GM18498 (cell line): ENCODE data around the gene MMP3.

Experiments
- ATAC-seq: cut with Tn5 transposase; IDR thresholded peaks from one replicate; pipeline ENCODE4 v1.9.1; 2021; ENCODE audit warnings: mild to moderate bottlenecking, moderate library complexity; ENCODE audit not compliant: unreplicated experiment

MMP3 gene

GRCh38 chr11:102833731-102834130, 9.7 kb downstream of the MMP3 start:
- no peak for ATAC-seq

GRCh38 chr11:102832612-102833011, 10.8 kb downstream of the MMP3 start:
- ATAC-seq: no peak

DNA sequence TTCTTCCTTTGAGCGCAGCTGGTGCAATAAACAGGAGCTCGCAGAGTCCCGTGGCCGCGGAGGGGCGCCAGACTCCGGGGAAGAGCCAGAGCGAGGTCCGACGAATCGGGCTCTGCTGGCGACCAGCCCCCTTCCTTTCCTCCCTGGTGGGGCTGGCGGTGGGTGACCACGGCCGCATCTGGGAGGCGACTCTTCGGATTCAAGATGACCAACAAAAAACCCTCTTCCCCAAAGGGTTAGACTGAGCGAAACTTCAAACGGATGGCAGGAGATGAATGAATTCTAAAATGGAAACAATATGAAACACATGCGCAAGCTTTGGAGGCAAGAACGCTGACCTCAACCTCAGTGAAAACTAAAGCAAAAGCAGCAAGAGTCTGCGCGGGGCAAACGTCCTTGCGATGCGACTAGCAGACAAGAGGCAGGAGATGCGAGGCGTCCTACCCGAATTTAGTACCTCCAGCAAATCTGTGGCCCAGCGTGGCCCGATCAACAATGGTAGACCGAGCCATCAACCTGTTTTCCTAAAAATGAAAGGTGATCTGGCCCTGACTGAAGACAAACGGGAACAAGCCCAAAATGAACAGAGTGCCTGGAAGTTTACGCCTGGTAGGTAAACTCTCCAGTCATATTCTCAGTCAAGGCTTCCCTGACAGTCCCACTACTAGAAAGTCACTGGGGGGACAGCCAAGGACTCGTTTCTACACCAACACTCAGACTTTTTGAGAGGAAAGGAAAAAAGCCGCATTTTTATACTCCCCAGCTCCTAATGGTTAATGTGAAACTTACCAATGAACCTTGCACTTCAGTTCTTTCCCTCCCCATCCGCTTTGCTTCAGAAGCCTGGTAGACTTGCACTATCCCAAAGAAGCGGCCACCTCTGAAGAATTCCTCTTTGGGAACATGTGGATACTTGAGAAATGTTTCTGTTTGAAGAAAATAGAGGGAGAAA, 11.6 kb downstream of the MMP3 start:
- ATAC-seq: no peak

GRCh38 chr11:102831128-102831488, 12.3 kb downstream of the MMP3 start:
- no peak for ATAC-seq

- no peak for ATAC-seq
Measured at GRCh38 chr11:102830001-102830727, 13.2 kb downstream of the MMP3 start.

DNA sequence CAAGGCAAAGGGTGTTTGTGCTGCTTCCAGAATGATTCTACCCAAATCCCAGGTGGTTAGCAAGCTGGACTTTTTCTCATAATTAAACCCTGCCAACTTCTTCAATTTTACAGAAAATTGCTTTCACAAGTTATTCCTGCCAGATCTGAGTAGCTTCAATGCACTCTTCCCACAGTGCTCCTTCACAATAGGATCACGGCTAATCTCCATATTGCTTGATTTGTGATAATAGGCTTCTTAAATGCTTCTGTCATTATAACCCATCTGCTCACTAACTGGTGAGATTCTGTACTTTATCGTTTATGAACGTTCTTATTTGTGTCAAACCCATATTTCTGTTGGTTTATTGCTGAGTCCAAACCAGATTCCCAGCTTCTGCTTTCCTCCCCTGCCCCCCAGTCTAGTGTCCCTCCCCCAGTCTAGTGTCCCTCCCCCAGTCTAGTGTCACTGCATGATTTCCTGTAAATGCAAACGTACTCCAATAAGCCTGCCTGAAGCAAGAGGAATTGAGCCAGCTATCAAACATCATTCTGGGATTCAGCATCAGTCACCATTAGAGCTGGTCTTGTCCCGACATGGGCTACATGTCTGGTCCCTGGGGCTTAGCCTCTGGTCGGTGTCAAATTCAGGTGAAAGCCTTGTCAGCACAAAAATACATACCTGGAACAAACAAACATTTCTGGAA, 14.0 kb downstream of the MMP3 start:
- ATAC-seq: no peak

DNA sequence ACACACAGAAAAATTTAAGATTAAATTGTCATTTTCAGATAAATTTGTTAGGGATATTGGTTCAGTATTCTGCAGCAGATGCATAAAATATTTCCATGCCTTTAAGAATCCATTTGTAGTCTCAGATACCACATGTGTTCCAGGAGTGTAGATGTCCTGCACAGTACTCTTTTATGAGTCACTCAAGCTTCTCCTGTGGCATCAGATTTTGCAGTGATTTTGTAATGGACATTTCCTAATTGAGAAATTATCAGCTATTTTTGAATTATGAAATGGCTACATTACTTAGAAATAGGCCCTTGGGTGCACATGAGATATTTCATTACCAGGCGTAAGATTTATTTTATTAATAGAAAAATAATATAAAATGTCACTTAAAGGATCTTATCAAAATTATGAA, 18.9 kb downstream of the MMP3 start:
- no peak for ATAC-seq

- ATAC-seq: no peak
Measured at GRCh38 chr11:102819491-102819890, 23.9 kb downstream of the MMP3 start.

DNA sequence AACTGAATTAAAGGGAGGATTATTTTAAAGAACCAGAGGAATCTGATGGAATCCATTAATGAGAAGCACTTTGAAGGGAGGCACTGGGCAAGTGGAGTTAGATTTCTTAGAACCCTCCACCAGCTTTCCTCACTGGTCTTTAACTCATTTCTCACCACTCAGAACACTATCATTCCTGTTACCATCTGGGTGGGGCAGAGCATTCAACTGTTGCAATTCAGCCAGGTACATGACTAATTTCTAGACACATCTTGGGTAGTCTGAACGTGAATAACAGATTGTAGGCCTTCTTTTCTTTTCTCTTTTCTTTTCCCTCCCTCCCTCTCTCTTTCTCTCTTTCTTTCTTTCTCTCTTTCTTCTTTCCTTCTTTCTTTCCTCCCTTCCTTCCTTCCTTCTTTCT, 29.9 kb downstream of the MMP3 start:
- no peak for ATAC-seq

GRCh38 chr11:102812188-102812587, 31.2 kb downstream of the MMP3 start:
- ATAC-seq: no peak

DNA sequence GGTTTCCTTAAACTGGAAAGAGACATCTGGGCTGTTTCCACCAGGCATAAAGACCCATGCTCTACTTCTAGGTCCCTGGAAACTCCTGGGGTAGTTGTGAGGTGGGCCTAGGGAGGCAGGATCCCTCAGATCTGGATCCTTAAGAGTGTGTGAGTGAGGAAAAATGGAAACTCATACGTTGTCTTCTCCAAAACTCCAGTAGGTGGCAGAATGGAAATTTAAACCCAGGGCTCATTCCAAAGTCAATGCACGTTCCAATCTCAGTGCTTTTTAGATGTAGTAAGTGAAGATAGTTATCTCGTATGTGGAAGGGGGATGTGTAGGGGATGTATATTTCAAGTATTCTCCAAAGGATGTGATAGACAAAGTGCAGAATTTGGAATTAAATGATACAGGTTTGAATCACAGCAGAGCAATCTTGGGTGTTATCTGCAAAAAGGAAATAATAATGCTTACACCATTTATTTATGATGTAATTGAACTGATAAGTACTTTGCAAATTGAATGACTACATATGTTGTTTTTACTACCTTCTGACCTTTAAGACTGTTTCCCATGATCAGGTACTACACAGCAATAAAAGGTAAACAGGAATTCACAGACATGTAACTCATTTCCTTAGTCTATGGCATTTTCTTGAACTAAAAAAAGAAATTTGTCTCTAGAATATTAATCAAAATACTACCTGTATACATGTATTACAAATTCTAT, 32.3 kb downstream of the MMP3 start:
- ATAC-seq: no peak

DNA sequence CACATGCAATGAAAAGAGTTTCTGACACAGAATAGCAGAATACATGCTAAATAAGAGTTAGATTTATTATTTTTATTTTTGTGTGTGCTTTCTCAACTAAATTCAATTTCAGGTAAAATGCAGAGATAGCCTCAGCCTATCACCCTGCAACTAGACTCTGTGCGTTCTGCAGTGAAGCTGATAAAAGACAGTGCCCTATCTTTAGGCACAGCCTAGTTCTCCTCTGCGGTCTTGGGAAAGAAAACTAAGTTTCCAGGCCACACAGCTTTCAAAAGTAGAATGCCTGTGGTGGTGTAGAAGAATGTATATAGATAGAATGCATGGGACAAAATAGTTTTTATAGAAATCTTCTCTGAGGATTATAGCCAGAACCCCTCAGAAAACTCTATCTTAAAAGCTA, 33.4 kb downstream of the MMP3 start:
- ATAC-seq: no peak

DNA sequence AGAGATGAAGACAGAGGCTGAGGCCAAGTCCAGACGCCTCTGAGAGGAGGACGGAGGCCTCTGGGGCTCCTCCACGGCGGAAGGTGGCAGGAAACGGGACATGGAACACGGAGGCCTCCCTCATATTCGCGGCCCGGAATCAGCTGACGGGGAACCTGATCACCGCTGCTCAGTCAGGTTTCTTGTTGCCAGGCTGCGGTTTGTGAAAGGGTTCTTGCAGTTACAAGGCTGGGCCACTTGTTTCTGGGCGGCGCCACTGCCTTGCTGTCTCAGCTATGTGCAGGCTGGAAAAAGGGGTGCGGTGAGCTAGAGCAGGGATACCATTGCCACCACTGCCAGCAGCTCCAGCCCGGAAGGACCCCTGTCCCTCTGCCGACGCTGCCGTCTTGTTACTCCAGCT, 35.5 kb downstream of the MMP3 start:
- ATAC-seq: no peak

GRCh38 chr11:102806296-102806695, 37.1 kb downstream of the MMP3 start:
- ATAC-seq: no peak

- ATAC-seq: no peak
Measured at GRCh38 chr11:102802341-102802740, 41.1 kb downstream of the MMP3 start.

DNA sequence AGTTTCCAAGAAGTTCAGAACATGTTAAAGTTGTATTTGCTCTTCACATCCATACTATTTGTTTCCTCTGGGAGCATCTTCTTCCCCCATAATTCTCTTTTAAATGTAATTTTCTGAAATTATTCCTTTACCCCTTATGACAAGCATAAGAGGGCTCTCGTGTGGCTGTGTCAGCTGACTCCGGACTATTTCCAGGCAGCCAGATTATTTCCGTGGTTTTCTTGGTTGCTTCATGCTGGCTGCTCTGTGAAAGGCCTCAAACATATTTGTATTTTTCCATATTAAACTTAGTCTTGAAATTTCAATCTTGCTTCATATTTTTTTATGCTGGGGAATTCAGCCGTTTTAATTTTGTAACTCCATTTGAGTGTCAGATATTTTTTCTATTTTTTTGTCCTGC, 42.6 kb downstream of the MMP3 start:
- no peak for ATAC-seq

DNA sequence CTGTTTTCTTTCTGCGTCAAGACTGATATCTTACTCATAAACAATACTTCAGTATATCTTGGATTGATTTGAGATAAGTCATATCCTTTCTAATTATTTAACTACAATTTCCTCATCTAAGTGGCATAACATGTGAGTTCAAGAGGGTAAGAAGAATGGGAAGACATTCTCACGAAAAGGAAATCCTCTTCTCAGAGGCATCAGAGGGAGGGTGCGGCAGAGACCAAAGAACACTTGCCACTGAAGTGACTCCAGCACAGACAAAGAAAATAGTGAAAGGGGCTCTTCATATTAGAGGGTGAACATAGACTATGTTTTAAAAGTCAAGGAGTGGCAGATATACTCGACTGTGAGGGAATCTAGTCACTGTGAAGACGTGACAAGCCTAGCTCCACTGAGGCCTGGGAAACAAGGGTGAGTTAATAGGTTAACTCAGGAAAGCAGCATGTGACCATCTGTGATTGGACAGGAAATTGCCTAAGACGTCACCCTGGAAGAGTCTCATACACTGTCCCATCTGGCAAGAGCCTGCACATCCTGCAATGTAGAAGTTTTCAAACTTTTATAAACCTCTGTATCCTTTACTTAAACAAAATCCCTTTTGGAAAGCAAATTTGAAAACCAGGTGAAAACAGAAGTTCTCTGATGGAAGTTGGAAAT, 43.6 kb downstream of the MMP3 start:
- ATAC-seq: no peak

DNA sequence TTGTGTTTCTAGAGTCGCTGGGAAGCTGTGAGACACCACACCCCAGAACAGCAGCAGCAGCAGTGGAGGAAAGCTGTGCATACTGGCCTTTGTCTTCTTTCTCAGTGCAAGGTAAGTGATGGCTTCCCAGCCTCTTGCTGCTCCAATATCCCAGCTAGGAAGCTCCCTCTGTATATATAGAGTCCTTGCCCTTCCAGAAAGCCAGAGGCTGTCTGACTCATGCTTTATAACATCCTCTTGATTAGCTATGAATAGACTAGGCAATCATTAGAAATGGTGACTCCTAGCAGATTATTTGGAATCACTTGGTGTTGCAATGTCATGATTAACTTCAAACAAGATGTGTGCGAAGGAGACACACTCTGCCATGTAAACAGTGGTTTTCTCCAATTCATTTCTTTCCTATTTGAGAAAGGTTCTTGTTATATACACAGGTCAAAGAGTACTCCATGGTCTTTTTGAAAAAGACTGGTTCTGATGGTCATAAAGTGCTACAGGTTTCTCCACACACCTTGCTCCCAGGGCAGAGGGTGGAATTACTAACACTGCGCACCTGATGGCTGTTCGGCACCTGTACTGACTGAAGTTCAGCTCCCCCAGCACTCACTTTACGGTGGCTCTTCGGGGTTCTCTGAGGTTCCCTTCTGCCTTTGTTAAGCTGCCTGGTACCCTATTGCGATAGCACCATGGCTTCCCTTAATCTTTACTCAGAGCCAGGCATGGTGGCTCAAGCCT, 45.2 kb downstream of the MMP3 start, which contains the start of gene MMP1:
Gene MMP1, minus strand, starts transcription at position 149 of the 735 bp plus-strand sequence. Its CDS starts 68 bp downstream, at position 81.
- no peak for ATAC-seq

DNA sequence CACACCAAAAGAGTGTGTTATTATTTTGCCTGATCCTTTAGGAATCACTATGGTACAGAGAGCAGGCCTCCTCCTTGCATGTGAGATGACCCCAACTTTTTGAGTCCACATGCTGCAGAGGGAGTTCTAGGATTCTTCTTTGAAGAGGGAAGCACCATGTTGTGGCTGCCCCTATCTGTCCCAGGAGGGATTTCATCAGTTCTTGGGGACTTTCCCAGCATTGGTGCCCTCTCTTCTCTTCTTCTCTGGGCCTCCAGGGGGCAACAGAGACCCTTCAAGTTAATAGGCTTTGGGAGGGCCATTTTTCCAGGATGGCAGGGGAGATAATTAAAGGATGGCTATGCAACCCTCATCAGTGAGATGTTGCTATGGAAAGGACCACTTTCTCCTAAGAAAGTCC, 49.0 kb downstream of the MMP3 start:
- ATAC-seq: peak; percentile 96
